NCI-H82 treated with DMSO at 0.1 percent for 48 hours (cell line): ENCODE data around the gene ABLIM2.

Source experiments
- DNase-seq: peaks from one replicate; lab custom pipeline; 2025; ENCODE audit not compliant: unreplicated experiment; lab: John Stamatoyannopoulos, UW

ABLIM2 gene

DNA sequence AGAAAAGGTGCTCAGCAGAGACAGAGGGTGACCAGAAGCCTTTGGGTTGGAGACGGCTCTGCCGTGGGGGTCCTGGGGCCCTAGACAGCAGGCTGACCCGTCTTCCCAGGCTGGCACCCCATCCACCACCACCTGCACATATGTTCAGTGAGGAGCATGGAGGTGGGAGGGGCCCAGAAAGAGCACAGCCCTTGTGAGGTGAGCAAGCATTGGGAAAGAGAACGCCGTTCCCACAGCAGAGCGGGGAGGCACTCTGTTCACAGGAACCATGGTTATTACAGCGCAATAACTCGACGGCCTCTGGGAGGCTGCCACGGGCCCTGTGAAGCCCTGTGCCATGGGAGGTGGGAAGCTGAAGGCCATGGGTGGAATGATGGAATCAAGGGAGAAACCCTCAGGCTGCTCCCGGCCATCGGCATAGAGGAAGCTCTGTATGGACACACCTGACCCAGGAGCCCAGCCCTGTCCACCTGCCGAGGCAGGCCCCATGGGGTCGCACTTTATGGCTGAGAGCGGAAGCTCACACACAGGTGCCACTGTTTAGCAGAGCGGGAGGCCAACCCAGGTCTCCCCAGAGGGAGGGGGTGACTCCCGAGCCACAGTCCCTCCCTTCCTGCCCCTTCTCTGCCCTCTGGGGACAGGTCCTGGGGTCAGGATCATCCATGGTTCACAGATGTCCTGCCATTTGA is 125.4 kb downstream of the ABLIM2 start:
- DNase-seq, result no peak

- DNase-seq, result no peak
Observed at GRCh38 chr4:8032381-8032780, 126.2 kb downstream of the ABLIM2 start.

GRCh38 chr4:8030121-8030781 is 128.4 kb downstream of the ABLIM2 start:
- no peak for DNase-seq

DNA sequence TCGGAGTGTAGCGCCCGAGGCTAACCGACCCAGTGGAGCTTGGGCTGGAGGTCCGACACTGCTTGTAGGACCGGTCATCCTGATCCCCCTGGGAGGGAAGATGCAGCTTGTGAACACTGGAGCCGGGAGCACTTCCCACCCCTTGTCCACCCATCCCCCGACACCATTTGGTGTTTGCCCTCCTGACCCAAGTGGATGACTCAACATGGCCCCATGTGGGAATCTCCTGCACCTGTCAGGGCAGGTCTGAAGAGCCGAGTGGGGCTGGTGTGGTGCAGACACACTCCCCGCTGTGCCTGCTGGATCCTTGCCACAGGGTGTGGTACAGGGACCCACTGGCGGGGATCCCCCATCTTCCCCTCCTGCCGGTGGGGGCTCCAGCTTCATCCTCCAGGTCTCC is 128.9 kb downstream of the ABLIM2 start:
- no peak for DNase-seq

- DNase-seq, result no peak
Observed at GRCh38 chr4:8028884-8029568, 129.6 kb downstream of the ABLIM2 start.

DNA sequence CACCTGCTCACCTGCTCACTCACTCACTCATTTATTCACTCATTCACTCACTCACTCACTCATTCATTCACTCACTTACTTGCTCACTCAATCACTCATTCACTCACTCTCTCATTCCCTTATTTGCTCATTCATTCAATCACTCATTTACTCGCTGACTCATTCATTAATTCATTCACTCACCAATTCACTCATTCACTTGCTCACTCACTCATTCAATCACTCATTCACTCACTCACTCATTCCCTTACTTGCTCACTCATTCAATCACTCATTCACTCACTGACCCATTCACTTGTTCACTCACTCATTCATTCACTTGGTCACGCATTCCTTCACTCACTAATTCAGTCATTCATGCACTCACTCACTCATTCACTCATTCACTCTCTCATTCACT is 130.2 kb downstream of the ABLIM2 start:
- no peak for DNase-seq

GRCh38 chr4:8026453-8026852 is 132.2 kb downstream of the ABLIM2 start:
- no peak for DNase-seq

- no peak for DNase-seq
Observed at GRCh38 chr4:8025668-8026067, 132.9 kb downstream of the ABLIM2 start.

GRCh38 chr4:8024073-8024786 is 134.4 kb downstream of the ABLIM2 start:
- DNase-seq, result no peak

- DNase-seq, result no peak
Observed at GRCh38 chr4:8023696-8024033, 134.9 kb downstream of the ABLIM2 start.

- no peak for DNase-seq
Observed at GRCh38 chr4:8022767-8023695, 135.6 kb downstream of the ABLIM2 start.

- no peak for DNase-seq
Observed at GRCh38 chr4:8021796-8022195, 136.8 kb downstream of the ABLIM2 start.

DNA sequence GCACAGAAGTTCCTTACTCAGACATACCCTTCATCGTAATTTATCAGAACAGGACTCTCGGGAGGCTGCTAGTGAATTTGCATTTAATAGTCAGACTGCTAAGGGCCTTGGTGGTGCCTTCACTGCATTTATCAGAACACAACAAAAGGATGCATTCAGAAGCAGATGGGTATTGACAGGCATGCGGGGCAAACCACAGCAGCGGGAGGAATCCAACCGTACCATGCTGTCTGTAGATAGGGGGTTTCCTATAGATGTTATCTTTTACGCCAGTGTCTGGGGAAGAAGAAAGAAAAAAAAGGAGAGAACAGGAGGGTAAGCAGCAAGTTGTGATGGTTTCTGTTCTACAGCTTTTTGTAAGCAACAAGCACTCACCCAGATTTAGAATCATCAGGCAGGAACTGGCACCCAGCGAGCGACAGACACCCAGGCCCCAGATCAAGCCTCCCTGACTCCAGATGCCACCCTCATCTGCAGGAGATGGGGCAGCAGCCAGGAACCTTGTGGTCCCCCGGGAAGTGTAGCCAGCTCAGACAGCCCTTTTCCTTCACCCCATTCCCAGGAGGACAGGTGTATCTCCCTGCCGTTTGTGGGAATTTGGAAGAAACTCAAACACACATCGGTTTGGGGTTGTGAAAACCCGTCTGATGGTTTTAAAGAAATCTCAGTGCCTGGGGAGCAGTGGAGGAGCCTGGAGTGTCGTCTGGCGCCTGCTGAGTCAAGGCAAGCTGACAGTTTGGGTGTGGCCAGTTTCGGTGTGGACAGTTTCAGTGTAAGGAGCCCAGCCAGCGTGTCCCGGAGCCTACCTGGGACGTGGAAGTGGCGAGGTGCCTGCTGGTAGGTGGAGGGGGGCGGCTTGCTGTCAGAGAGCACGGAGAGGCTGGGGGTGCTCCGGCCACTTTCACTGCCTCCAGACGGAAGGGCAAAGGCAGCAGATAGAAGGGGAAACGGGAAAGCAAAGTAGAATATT is 138.9 kb downstream of the ABLIM2 start:
- DNase-seq, result no peak

GRCh38 chr4:8016527-8016926 is 142.1 kb downstream of the ABLIM2 start:
- DNase-seq, result no peak

DNA sequence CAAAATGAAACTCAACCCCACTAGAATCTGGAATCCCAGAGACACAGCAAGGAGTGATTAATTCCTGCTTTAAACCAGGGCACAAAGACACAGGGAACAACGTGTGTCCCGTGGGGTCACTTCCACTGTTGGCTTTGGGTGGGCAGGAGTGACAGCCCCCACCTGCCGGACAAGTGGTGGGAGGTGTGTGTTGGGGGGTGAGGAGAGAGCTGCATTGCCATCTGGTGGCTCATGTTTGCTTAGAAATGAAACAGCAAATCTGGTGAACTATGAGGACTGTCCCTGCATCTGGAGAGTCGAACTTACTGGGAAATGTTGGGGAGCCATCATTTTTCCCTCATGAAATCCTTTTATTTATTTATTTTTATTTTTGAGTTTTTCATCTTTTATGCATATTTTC is 143.1 kb downstream of the ABLIM2 start:
- DNase-seq, result no peak

GRCh38 chr4:8013976-8014726 is 144.5 kb downstream of the ABLIM2 start:
- DNase-seq, result no peak

- no peak for DNase-seq
Observed at GRCh38 chr4:8012517-8012916, 146.1 kb downstream of the ABLIM2 start.

DNA sequence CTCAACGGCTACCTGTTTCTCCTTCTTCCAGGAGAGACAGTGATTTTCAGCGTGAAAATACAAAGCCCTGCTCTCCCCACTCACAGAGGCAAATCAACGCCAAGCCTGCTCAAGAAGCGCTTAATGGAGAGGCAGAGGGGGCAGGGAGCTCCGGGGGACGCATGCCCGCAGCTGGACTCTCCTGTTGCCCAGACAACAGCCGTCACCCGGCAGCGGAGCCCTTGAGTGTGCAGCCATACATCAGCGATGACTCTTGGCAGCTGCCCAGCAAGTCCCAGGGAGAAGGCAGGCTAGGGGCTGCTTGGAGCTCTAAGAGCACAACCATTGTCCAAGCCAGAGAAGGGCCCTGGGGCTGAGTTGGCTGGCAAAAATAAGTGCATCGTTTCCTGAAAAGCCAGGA is 148.0 kb downstream of the ABLIM2 start:
- peak; percentile 15 for DNase-seq
